WTC11 (cell line): ENCODE measurements around the gene VANGL2. TPM values are rescaled to one million over a fixed set of nuclear protein-coding genes. Genes with fewer than 3 reads are reported as not detected.

Source experiments
- ATAC-seq: fragments of 200-7000 bp; cut with Tn5 transposase; 2 replicates; pipeline ENCODE4 v1.10.0; 2021; ENCODE audit warnings: mild to moderate bottlenecking, moderate library complexity
- CTCF ChIA-PET: fragments of 300-600 bp; sonication (Branson Sonifier 250); formaldehyde crosslinking; loops from one replicate; lab custom pipeline; 2021; ENCODE audit warnings: antibody characterized with exemption; lab: Charles Lee
- POLR2A ChIA-PET: fragments of 350-600 bp; sonication (Branson Sonifier 250); formaldehyde crosslinking; loops from one replicate; lab custom pipeline; 2021; ENCODE audit warnings: antibody characterized with exemption; lab: Charles Lee
- DNase-seq: peaks from one replicate; pipeline ENCODE4 v3.0.0; 2021; ENCODE audit warnings: low spot score
- H3K27ac Mint-ChIP-seq: 2 replicates; pipeline ENCODE4 v1.8.0; 2021; ENCODE audit warnings: mixed read lengths
- H3K27me3 Mint-ChIP-seq: 2 replicates; pipeline ENCODE4 v1.8.0; 2021; ENCODE audit warnings: low read depth, mild to moderate bottlenecking, moderate library complexity, mixed read lengths
- H3K36me3 Mint-ChIP-seq: 2 replicates; pipeline ENCODE4 v1.8.0; 2021; ENCODE audit warnings: mixed read lengths
- H3K4me1 Mint-ChIP-seq: 2 replicates; pipeline ENCODE4 v1.8.0; 2022; ENCODE audit warnings: mixed read lengths
- H3K4me3 Mint-ChIP-seq: 2 replicates; pipeline ENCODE4 v1.8.0; 2021; ENCODE audit warnings: mild to moderate bottlenecking, moderate library complexity, mixed read lengths
- H3K9me3 Mint-ChIP-seq: 2 replicates; pipeline ENCODE4 v1.8.0; 2021; ENCODE audit warnings: mixed read lengths
- AR ChIP-seq: fragments of 250-450 bp; sonication (Bioruptor Pico); IDR thresholded peaks from 2 replicates; pipeline ENCODE4 v1.9.0; 2021; ENCODE audit warnings: mild to moderate bottlenecking
- ARID4B ChIP-seq: sonication (generic); formaldehyde crosslinking; IDR thresholded peaks from 2 replicates; pipeline ENCODE4 v1.8.0; 2023; ENCODE audit warnings: missing genetic modification reagents, mild to moderate bottlenecking, borderline replicate concordance
- ATF3 ChIP-seq: sonication (generic); formaldehyde crosslinking; conservative IDR thresholded peaks from 2 replicates; pipeline ENCODE4 v1.8.1; 2022; ENCODE audit warnings: mild to moderate bottlenecking, missing genetic modification reagents
- ATF6 ChIP-seq: sonication (generic); formaldehyde crosslinking; IDR thresholded peaks from 2 replicates; pipeline ENCODE4 v1.8.1; 2023; ENCODE audit warnings: mild to moderate bottlenecking, missing genetic modification reagents
- E2F4 ChIP-seq: sonication (generic); formaldehyde crosslinking; IDR thresholded peaks from 2 replicates; pipeline ENCODE4 v1.8.1; 2022; ENCODE audit warnings: low read depth, mild to moderate bottlenecking, moderate library complexity, missing genetic modification reagents, borderline replicate concordance
- ELF4 ChIP-seq: sonication (generic); formaldehyde crosslinking; IDR thresholded peaks from 2 replicates; pipeline ENCODE4 v1.8.1; 2022; ENCODE audit warnings: low read depth, mild to moderate bottlenecking, moderate library complexity, missing genetic modification reagents
- ETV6 ChIP-seq: sonication (generic); formaldehyde crosslinking; IDR thresholded peaks from 2 replicates; pipeline ENCODE4 v1.8.1; 2022; ENCODE audit warnings: mild to moderate bottlenecking, missing genetic modification reagents
- FOXP4 ChIP-seq: sonication (generic); formaldehyde crosslinking; IDR thresholded peaks from 2 replicates; pipeline ENCODE4 v1.8.0; 2022; ENCODE audit warnings: mild to moderate bottlenecking, missing genetic modification reagents
- HMGA2 ChIP-seq: fragments of 250-450 bp; sonication (Bioruptor Pico); IDR thresholded peaks from 2 replicates; pipeline ENCODE4 v1.4.0; 2021; ENCODE audit warnings: mild to moderate bottlenecking, moderate library complexity
- MYBL2 ChIP-seq: sonication (generic); formaldehyde crosslinking; IDR thresholded peaks from 2 replicates; pipeline ENCODE4 v1.8.1; 2023; ENCODE audit warnings: mild to moderate bottlenecking, moderate library complexity, missing genetic modification reagents
- NFYB ChIP-seq: sonication (generic); formaldehyde crosslinking; conservative IDR thresholded peaks from 2 replicates; pipeline ENCODE4 v1.8.0; 2022; ENCODE audit warnings: low read depth, missing genetic modification reagents
- RELA ChIP-seq: sonication (generic); formaldehyde crosslinking; IDR thresholded peaks from 2 replicates; pipeline ENCODE4 v1.8.1; 2022; ENCODE audit warnings: missing genetic modification reagents, mild to moderate bottlenecking, borderline replicate concordance
- SMAD3 ChIP-seq: sonication (generic); formaldehyde crosslinking; IDR thresholded peaks from 2 replicates; pipeline ENCODE4 v1.8.0; 2022; ENCODE audit warnings: missing genetic modification reagents, mild to moderate bottlenecking, borderline replicate concordance
- SMAD4 ChIP-seq: sonication (generic); formaldehyde crosslinking; IDR thresholded peaks from 2 replicates; pipeline ENCODE4 v1.8.0; 2022; ENCODE audit warnings: mild to moderate bottlenecking, missing genetic modification reagents
- SOX15 ChIP-seq: fragments of 250-450 bp; sonication (Bioruptor Pico); IDR thresholded peaks from 2 replicates; pipeline ENCODE4 v1.9.0; 2021; ENCODE audit warnings: mild to moderate bottlenecking
- STAT6 ChIP-seq: sonication (generic); formaldehyde crosslinking; conservative IDR thresholded peaks from 2 replicates; pipeline ENCODE4 v1.8.1; 2023; ENCODE audit warnings: mild to moderate bottlenecking, low read depth, missing genetic modification reagents, moderate library complexity
- TEAD1 ChIP-seq: sonication (generic); formaldehyde crosslinking; IDR thresholded peaks from 2 replicates; pipeline ENCODE4 v1.8.0; 2022; ENCODE audit warnings: mild to moderate bottlenecking, missing genetic modification reagents
- ZNF416 ChIP-seq: fragments of 250-450 bp; sonication (Bioruptor Pico); IDR thresholded peaks from 2 replicates; pipeline ENCODE4 v1.9.0; 2021; ENCODE audit warnings: mild to moderate bottlenecking, inconsistent platforms
- total RNA-seq: library from RNA; stranded (reverse); gene quantifications from 3 replicates; pipeline ENCODE4 v1.2.3, GENCODE V29; 2021

VANGL2 gene
- total RNA-seq, 1 experiment from 2014 or later, result 68.0 TPM

GRCh38 chr1:160436966-160437365, 36.6 kb downstream of the VANGL2 start (continued):
- TF ChIP-seq ETV6 (CRISPR knock-in tag) (no peak), ARID4B (CRISPR knock-in tag) (no peak), SOX15 (no peak)

GRCh38 chr1:160437432-160438316, 37.3 kb downstream of the VANGL2 start:
- POLR2A ChIA-PET, result no interaction called here
- H3K4me3 Mint-ChIP-seq, result no peak overlapping the region
- DNase-seq, result no peak
- CTCF ChIA-PET, result no interaction called here
- TF ChIP-seq SMAD3, result no peak
- no peak for TF ChIP-seq NFYB (CRISPR knock-in tag)
- no peak for TF ChIP-seq SMAD4 (CRISPR knock-in tag)
- TF ChIP-seq ELF4 (CRISPR knock-in tag), result no peak
- no peak for TF ChIP-seq AR (CRISPR knock-in tag)
- no peak for TF ChIP-seq HMGA2
- TF ChIP-seq STAT6 (CRISPR knock-in tag), result no peak
- no peak for TF ChIP-seq RELA (CRISPR knock-in tag)
- TF ChIP-seq ATF3, result no peak
- TF ChIP-seq TEAD1 (CRISPR knock-in tag), result no peak
- TF ChIP-seq ATF6 (CRISPR knock-in tag), result no peak
- no peak for TF ChIP-seq ZNF416
- TF ChIP-seq MYBL2, result no peak
- TF ChIP-seq E2F4 (CRISPR knock-in tag), result no peak
- no peak for TF ChIP-seq FOXP4 (CRISPR knock-in tag)
- TF ChIP-seq, all 79 proteins: peak for 0
- Mint-ChIP-seq H3K27me3 (no peaks in the 10 kb centered on the region), H3K4me1 (peaks cover 9% of the 10 kb centered on the region), H3K27ac (no peak overlapping the region), H3K36me3 (no peaks in the 10 kb centered on the region), H3K9me3 (no peaks in the 10 kb centered on the region)
- ATAC-seq, result no peak
